Muscle layer of duodenum (tissue), 2 donors: ENCODE measurements around the gene PTPN2.

Experiments used
- H3K27ac ChIP-seq: one replicate; pipeline ENCODE4 v1.7.0; 2013; ENCODE audit warnings: mild to moderate bottlenecking, low read length
- H3K27me3 ChIP-seq: one replicate; pipeline ENCODE4 v1.7.0; 2013; ENCODE audit warnings: low read depth, mild to moderate bottlenecking, control low read depth, low read length
- H3K36me3 ChIP-seq, 2 donors: one replicate each; pipeline ENCODE4 v1.7.0; 2013; ENCODE audit warnings: low read length in 2 of 2, control low read depth in 1 of 2, mild to moderate bottlenecking in 1 of 2; ENCODE audit not compliant: insufficient read depth in 2 of 2, control insufficient read depth in 1 of 2
- H3K4me1 ChIP-seq, 2 donors: one replicate each; pipeline ENCODE4 v1.7.0; 2013; ENCODE audit warnings: low read length in 2 of 2, mild to moderate bottlenecking in 2 of 2, control low read depth in 1 of 2, moderate library complexity in 1 of 2; ENCODE audit not compliant: insufficient read depth in 2 of 2, control insufficient read depth in 1 of 2
- H3K4me3 ChIP-seq, 2 donors: one replicate each; pipeline ENCODE4 v1.7.0; 2013; ENCODE audit warnings: low read length in 2 of 2, low read depth in 1 of 2, mild to moderate bottlenecking in 1 of 2
- H3K9me3 ChIP-seq, 2 donors: one replicate each; pipeline ENCODE4 v1.7.0; 2013; ENCODE audit warnings: low read length in 2 of 2, control low read depth in 1 of 2, mild to moderate bottlenecking in 1 of 2; ENCODE audit not compliant: control insufficient read depth in 1 of 2
- donor health status: healthy.

The PTPN2 gene

GRCh38 chr18:12839526-12840196 lies 44.4 kb downstream of the PTPN2 start:
- peaks cover 5% of the 10 kb centered on the region in 2 donors for H3K4me1 ChIP-seq
- H3K9me3 ChIP-seq = no peaks in the 10 kb centered on the region
- H3K27ac ChIP-seq = peak overlapping the region; percentile 88
- peaks cover 6 to 9% of the 10 kb centered on the region in 2 donors for H3K36me3 ChIP-seq
- H3K27me3 ChIP-seq = no peaks in the 10 kb centered on the region
- H3K4me3 ChIP-seq = peak overlapping the region in 1 of 2 donors; percentile 32

- no peaks in the 10 kb centered on the region for H3K27me3 ChIP-seq
- peaks cover 5% of the 10 kb centered on the region in 2 donors for H3K4me1 ChIP-seq
- peak overlapping the region; percentile 88 for H3K27ac ChIP-seq
- H3K36me3 ChIP-seq = peaks cover 6 to 9% of the 10 kb centered on the region in 2 donors
- H3K9me3 ChIP-seq = no peaks in the 10 kb centered on the region
- peak overlapping the region in 1 of 2 donors; percentile 32 for H3K4me3 ChIP-seq
Observed at GRCh38 chr18:12839057-12839525, 44.9 kb downstream of the PTPN2 start.

- peaks cover 5% of the 10 kb centered on the region in 2 donors for H3K4me1 ChIP-seq
- no peaks in the 10 kb centered on the region for H3K27me3 ChIP-seq
- peaks cover 6 to 9% of the 10 kb centered on the region in 2 donors for H3K36me3 ChIP-seq
- no peaks in the 10 kb centered on the region for H3K9me3 ChIP-seq
- H3K4me3 ChIP-seq = peak overlapping the region in 1 of 2 donors; percentile 34
- peak overlapping the region; percentile 85 for H3K27ac ChIP-seq
Observed at GRCh38 chr18:12838178-12838634, 45.8 kb downstream of the PTPN2 start.

GRCh38 chr18:12837747-12838146 lies 46.3 kb downstream of the PTPN2 start:
- Histone ChIP-seq H3K27ac (peak overlapping the region; percentile 85), H3K4me1 (peaks cover 5% of the 10 kb centered on the region in 2 donors), H3K9me3 (no peaks in the 10 kb centered on the region), H3K36me3 (peaks cover 6 to 9% of the 10 kb centered on the region in 2 donors), H3K27me3 (no peaks in the 10 kb centered on the region), H3K4me3 (no peak overlapping the region)

GRCh38 chr18:12836551-12836950 lies 47.5 kb downstream of the PTPN2 start:
- H3K27me3 ChIP-seq = no peaks in the 10 kb centered on the region
- H3K9me3 ChIP-seq = no peaks in the 10 kb centered on the region
- H3K4me1 ChIP-seq = peaks cover 5% of the 10 kb centered on the region in 2 donors
- peaks cover 6 to 13% of the 10 kb centered on the region in 2 donors for H3K36me3 ChIP-seq
- H3K27ac ChIP-seq = no peak overlapping the region
- H3K4me3 ChIP-seq = no peak overlapping the region

GRCh38 chr18:12828116-12829051 lies 55.7 kb downstream of the PTPN2 start:
- H3K36me3 ChIP-seq = peaks cover 17 to 51% of the 10 kb centered on the region in 2 donors

GRCh38 chr18:12827588-12827987 lies 56.4 kb downstream of the PTPN2 start:
- H3K36me3 ChIP-seq = peaks cover 17 to 51% of the 10 kb centered on the region in 2 donors

More at GRCh38 chr18:12828116-12829051, 55.7 kb downstream of the PTPN2 start:
- Histone ChIP-seq H3K27me3 (no peaks in the 10 kb centered on the region), H3K27ac (no peak overlapping the region), H3K4me3 (no peak overlapping the region), H3K4me1 (no peaks in the 10 kb centered on the region), H3K9me3 (peaks cover 6 to 7% of the 10 kb centered on the region in 2 donors)

GRCh38 chr18:12825230-12825629 lies 58.8 kb downstream of the PTPN2 start:
- H3K4me1 ChIP-seq = peaks cover 0 to 4% of the 10 kb centered on the region in 2 donors
- H3K9me3 ChIP-seq = peaks cover 6 to 7% of the 10 kb centered on the region in 2 donors
- peaks cover 7 to 34% of the 10 kb centered on the region in 2 donors for H3K36me3 ChIP-seq

More at GRCh38 chr18:12827588-12827987, 56.4 kb downstream of the PTPN2 start:
- Histone ChIP-seq H3K4me3 (no peak overlapping the region), H3K9me3 (peaks cover 6 to 7% of the 10 kb centered on the region in 2 donors), H3K4me1 (no peaks in the 10 kb centered on the region), H3K27me3 (no peaks in the 10 kb centered on the region), H3K27ac (no peak overlapping the region)

GRCh38 chr18:12823892-12824291 lies 60.1 kb downstream of the PTPN2 start:
- H3K27me3 ChIP-seq = no peaks in the 10 kb centered on the region
- H3K9me3 ChIP-seq = peaks cover 6 to 7% of the 10 kb centered on the region in 2 donors
- H3K36me3 ChIP-seq = peaks cover 7 to 21% of the 10 kb centered on the region in 2 donors
- no peak overlapping the region for H3K27ac ChIP-seq
- H3K4me1 ChIP-seq = peaks cover 0 to 4% of the 10 kb centered on the region in 2 donors
- no peak overlapping the region for H3K4me3 ChIP-seq

More at GRCh38 chr18:12825230-12825629, 58.8 kb downstream of the PTPN2 start:
- Histone ChIP-seq H3K4me3 (no peak overlapping the region), H3K27me3 (no peaks in the 10 kb centered on the region), H3K27ac (no peak overlapping the region)

GRCh38 chr18:12821408-12821807 lies 62.6 kb downstream of the PTPN2 start:
- H3K27ac ChIP-seq = no peak overlapping the region
- no peaks in the 10 kb centered on the region for H3K27me3 ChIP-seq
- H3K9me3 ChIP-seq = no peaks in the 10 kb centered on the region
- peaks cover 0 to 4% of the 10 kb centered on the region in 2 donors for H3K4me1 ChIP-seq
- peaks cover 6 to 8% of the 10 kb centered on the region in 2 donors for H3K36me3 ChIP-seq
- H3K4me3 ChIP-seq = no peak overlapping the region

- peaks cover 0 to 4% of the 10 kb centered on the region in 2 donors for H3K4me1 ChIP-seq
- H3K27me3 ChIP-seq = no peaks in the 10 kb centered on the region
- H3K36me3 ChIP-seq = peaks cover 12 to 13% of the 10 kb centered on the region in 2 donors
- peak overlapping the region in 1 of 2 donors; percentile 28 for H3K4me3 ChIP-seq
- H3K9me3 ChIP-seq = no peaks in the 10 kb centered on the region
- H3K27ac ChIP-seq = no peak overlapping the region
Observed at GRCh38 chr18:12820506-12820905, 63.5 kb downstream of the PTPN2 start.
